ENCODE measurements around the gene MTUS2. TPM values are rescaled to one million over a fixed set of nuclear protein-coding genes. Genes with fewer than 3 reads are reported as not detected.

Gene MTUS2
- total RNA-seq, 1 experiment from 2014 or later: 0.35 TPM

DNA sequence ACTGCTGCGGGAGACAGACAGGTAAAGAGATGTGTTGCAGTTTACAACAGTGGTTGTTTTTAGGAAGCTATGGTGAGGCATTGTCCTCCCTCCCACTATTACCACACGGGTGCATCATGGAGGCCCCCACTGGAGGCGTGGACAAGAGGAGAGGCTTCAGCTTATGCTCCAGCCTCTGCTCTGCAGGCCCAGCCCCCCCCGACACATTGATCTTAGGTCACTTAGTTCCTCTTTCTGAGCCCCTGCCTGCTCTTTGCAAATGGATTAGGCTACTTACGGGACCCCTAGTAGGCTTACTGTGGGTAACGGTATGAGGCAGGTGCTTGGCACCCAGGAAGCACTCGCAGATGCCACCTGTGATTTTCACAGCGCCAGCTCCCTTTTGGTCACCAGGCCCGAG is 651.4 kb downstream of the MTUS2 start:
- peaks cover 0 to 2% of the 10 kb centered on the region in 2 experiments; a peak in 1 of 4 replicates for H3K4me1 Mint-ChIP-seq
- no peak overlapping the region for H3K23ac ChIP-seq (ENCODE audit: insufficient read length, low read depth, low read length)
- H4K5ac ChIP-seq (ENCODE audit: insufficient read length, low read depth, low read length): no peak overlapping the region
- no peak overlapping the region for H2BK120ac ChIP-seq (ENCODE audit: low read depth, low read length, poor library complexity, severe bottlenecking)
- no peak overlapping the region for H3K18ac ChIP-seq (ENCODE audit: insufficient read length, low read depth, low read length)
- no peak overlapping the region for H2BK12ac ChIP-seq (ENCODE audit: insufficient read length, low read depth, low read length)
- H3K14ac ChIP-seq (ENCODE audit: insufficient read depth, low read length): no peak overlapping the region
- H3K79me2 ChIP-seq (ENCODE audit: insufficient read depth, low read length): no peaks in the 10 kb centered on the region
- no peaks in the 10 kb centered on the region for H3K23me2 ChIP-seq (ENCODE audit: insufficient read length, low read depth, low read length, poor library complexity, severe bottlenecking)
- H3K27ac Mint-ChIP-seq: no peak overlapping the region
- no peaks in the 10 kb centered on the region for H3K9me3 Mint-ChIP-seq
- no peak overlapping the region for H2AK5ac ChIP-seq (ENCODE audit: insufficient read length, low read length)
- no peak overlapping the region for H2AFZ ChIP-seq (ENCODE audit: low read length)
- H3K27me3 ChIP-seq (ENCODE audit: insufficient read depth, low read length): no peaks in the 10 kb centered on the region
- H3K27me3 Mint-ChIP-seq (ENCODE audit: low read depth): peaks cover 1% of the 10 kb centered on the region; the same call in 1 of the 2 replicates
- no peak overlapping the region for H3K4me3 Mint-ChIP-seq
- H3K36me3 Mint-ChIP-seq (ENCODE audit: insufficient read depth in 1 of 3, low read depth in 3 of 3): no peaks in the 10 kb centered on the region
- WGBS (ENCODE audit: extremely low coverage, insufficient read length, low lambda C conversion rate): no CpG with 5 or more reads among the region's 9 CpGs
- H4K20me1 ChIP-seq (ENCODE audit: control insufficient read depth, insufficient read depth, insufficient read length): no peaks in the 10 kb centered on the region
- H3K9ac ChIP-seq (ENCODE audit: extremely low read depth, insufficient read length, low read length): no peak overlapping the region
- H3K4me2 ChIP-seq (ENCODE audit: insufficient read depth, insufficient read length, low read length): no peak overlapping the region
- H2BK20ac ChIP-seq (ENCODE audit: low read depth, low read length, poor library complexity, severe bottlenecking): no peak overlapping the region
- TF ChIP-seq, protein P1, sequence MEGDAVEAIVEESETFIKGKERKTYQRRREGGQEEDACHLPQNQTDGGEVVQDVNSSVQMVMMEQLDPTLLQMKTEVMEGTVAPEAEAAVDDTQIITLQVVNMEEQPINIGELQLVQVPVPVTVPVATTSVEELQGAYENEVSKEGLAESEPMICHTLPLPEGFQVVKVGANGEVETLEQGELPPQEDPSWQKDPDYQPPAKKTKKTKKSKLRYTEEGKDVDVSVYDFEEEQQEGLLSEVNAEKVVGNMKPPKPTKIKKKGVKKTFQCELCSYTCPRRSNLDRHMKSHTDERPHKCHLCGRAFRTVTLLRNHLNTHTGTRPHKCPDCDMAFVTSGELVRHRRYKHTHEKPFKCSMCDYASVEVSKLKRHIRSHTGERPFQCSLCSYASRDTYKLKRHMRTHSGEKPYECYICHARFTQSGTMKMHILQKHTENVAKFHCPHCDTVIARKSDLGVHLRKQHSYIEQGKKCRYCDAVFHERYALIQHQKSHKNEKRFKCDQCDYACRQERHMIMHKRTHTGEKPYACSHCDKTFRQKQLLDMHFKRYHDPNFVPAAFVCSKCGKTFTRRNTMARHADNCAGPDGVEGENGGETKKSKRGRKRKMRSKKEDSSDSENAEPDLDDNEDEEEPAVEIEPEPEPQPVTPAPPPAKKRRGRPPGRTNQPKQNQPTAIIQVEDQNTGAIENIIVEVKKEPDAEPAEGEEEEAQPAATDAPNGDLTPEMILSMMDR (conservative IDR thresholded peaks at IDR 0.05): no peak
- no peak overlapping the region for H3T11ph ChIP-seq (ENCODE audit: low read length)
- H3K4ac ChIP-seq (ENCODE audit: low read depth, low read length): no peak overlapping the region
- H3K56ac ChIP-seq (ENCODE audit: insufficient read length, low read depth, low read length): no peak overlapping the region
- H3K27ac ChIP-seq (ENCODE audit: insufficient read length, low read depth, low read length): no peak overlapping the region
- H3K4me1 ChIP-seq (ENCODE audit: insufficient read depth, low read length): no peaks in the 10 kb centered on the region
- H2BK5ac ChIP-seq (ENCODE audit: insufficient read length, low read length): no peak overlapping the region
- no peaks in the 10 kb centered on the region for H3K79me1 ChIP-seq (ENCODE audit: insufficient read depth, low read depth, low read length, poor library complexity, severe bottlenecking)
- no peak overlapping the region for H2BK15ac ChIP-seq (ENCODE audit: low read depth, low read length)
- no peak overlapping the region for H4K8ac ChIP-seq (replicated peaks; ENCODE audit: insufficient read length, low read depth, low read length)
- no peaks in the 10 kb centered on the region for H3K9me3 ChIP-seq (ENCODE audit: control insufficient read depth, low read depth, low read length)
- no peak for DNase-seq
- H4K91ac ChIP-seq (ENCODE audit: insufficient read length, low read depth, low read length): no peak overlapping the region

Measured in H9 (cell line).